SK-N-SH (cell line): Measurements from ENCODE around the gene LIX1L. TPM values are rescaled to one million over a fixed set of nuclear protein-coding genes. Genes with fewer than 3 reads are reported as not detected.

ENCODE experiments used
- CTCF ChIA-PET: fragments of 300-600, 350-600 bp; formaldehyde crosslinking; extraction: SDS; loops from one replicate; lab custom pipeline; 2021; lab: Yijun Ruan, JAX
- POLR2A ChIA-PET: fragments of 350-600 bp; sonication (Branson Sonifier 250); formaldehyde crosslinking; extraction: SDS; loops from one replicate; lab custom pipeline; 2020; ENCODE audit warnings: antibody characterized with exemption, inconsistent platforms; lab: Yijun Ruan, JAX
- DNase-seq: peaks from one replicate; pipeline ENCODE4 v3.0.0; 2012
- H2AFZ ChIP-seq: fragments of 200-600 bp; sonication (generic); 2 replicates; pipeline ENCODE4 v1.8.1; 2016; ENCODE audit warnings: antibody characterized with exemption, mild to moderate bottlenecking, low read depth
- H3F3A ChIP-seq: fragments of 200-600 bp; sonication (generic); replicated peaks from 2 replicates; pipeline ENCODE3; 2016; ENCODE audit warnings: antibody characterized with exemption, mild to moderate bottlenecking; ENCODE audit not compliant: insufficient read depth
- H3K27ac ChIP-seq, 2 experiments: fragments of 200-500 bp in 1 of 2; fragments of 200-600 bp in 1 of 2; sonication (Bioruptor generic) in 1 of 2; sonication (generic), shearing (Covaris generic) in 1 of 2; 2 replicates each; pipeline versions ENCODE4 v1.5.1 to v1.6.1; 2014 to 2016; ENCODE audit warnings: low read depth in 2 of 2, inconsistent platforms in 1 of 2, low read length in 1 of 2, mild to moderate bottlenecking in 1 of 2, mixed read lengths in 1 of 2
- H3K27me3 ChIP-seq: fragments of 200-600 bp; sonication (generic), shearing (Covaris generic); 2 replicates; pipeline ENCODE4 v1.6.1; 2016; ENCODE audit warnings: mixed run types; ENCODE audit not compliant: insufficient read depth
- H3K36me3 ChIP-seq, 2 experiments: fragments of 200-500 bp in 1 of 2; fragments of 200-600 bp in 1 of 2; sonication (Bioruptor generic) in 1 of 2; sonication (generic) in 1 of 2; replicated peaks in 1 of 2; 2 replicates each; pipeline versions ENCODE3 to v1.5.1; 2014 to 2016; ENCODE audit warnings: low read length in 1 of 2, mild to moderate bottlenecking in 1 of 2; ENCODE audit not compliant: insufficient read depth in 2 of 2, control insufficient read depth in 1 of 2
- H3K4me1 ChIP-seq, 2 experiments: fragments of 200-500 bp in 1 of 2; fragments of 200-600 bp in 1 of 2; sonication (Bioruptor generic) in 1 of 2; sonication (generic), shearing (Covaris generic) in 1 of 2; 2 replicates each; pipeline versions ENCODE4 v1.5.1 to v1.6.1; 2014 to 2016; ENCODE audit warnings: low read depth in 1 of 2, low read length in 1 of 2, mixed run types in 1 of 2; ENCODE audit not compliant: insufficient read depth in 2 of 2, control insufficient read depth in 1 of 2
- H3K4me2 ChIP-seq: fragments of 200-600 bp; sonication (generic), shearing (Covaris generic); 2 replicates; pipeline ENCODE4 v1.6.1; 2017; ENCODE audit warnings: mixed run types
- H3K4me3 ChIP-seq, 2 experiments: fragments of 200-500 bp in 1 of 2; fragments of 200-600 bp in 1 of 2; sonication (Bioruptor generic) in 1 of 2; sonication (generic), shearing (Covaris generic) in 1 of 2; 2 replicates each; pipeline versions ENCODE4 v1.5.1 to v1.8.1; 2014 to 2016; ENCODE audit warnings: low read depth in 2 of 2, inconsistent platforms in 1 of 2, low read length in 1 of 2, mild to moderate bottlenecking in 1 of 2, mixed read lengths in 1 of 2, moderate library complexity in 1 of 2
- H3K79me2 ChIP-seq: fragments of 200-600 bp; sonication (generic); 2 replicates; pipeline ENCODE4 v1.8.1; 2017; ENCODE audit warnings: mild to moderate bottlenecking; ENCODE audit not compliant: insufficient read depth
- H3K9ac ChIP-seq: fragments of 200-600 bp; sonication (generic); 2 replicates; pipeline ENCODE4 v1.6.1; 2017; ENCODE audit warnings: mixed run types
- H3K9me2 ChIP-seq: fragments of 200-600 bp; sonication (generic); 2 replicates; pipeline ENCODE4 v1.6.1; 2017; ENCODE audit warnings: mixed run types
- H3K9me3 ChIP-seq: fragments of 200-600 bp; sonication (generic); 2 replicates; pipeline ENCODE4 v1.6.1; 2017; ENCODE audit warnings: mixed run types, mild to moderate bottlenecking, moderate library complexity
- H4K20me1 ChIP-seq: fragments of 200-600 bp; sonication (generic); 2 replicates; pipeline ENCODE4 v1.6.1; 2017; ENCODE audit warnings: mild to moderate bottlenecking, mixed run types; ENCODE audit not compliant: insufficient read depth
- ELF1 ChIP-seq: IDR thresholded peaks from 2 replicates; pipeline ENCODE4 v1.4.0; 2012
- EZH2phosphoT487 ChIP-seq: fragments of 200-600 bp; sonication (generic); IDR thresholded peaks from 2 replicates; pipeline ENCODE4 v1.6.1; 2017; ENCODE audit warnings: low read depth, mixed run types, mild to moderate bottlenecking, antibody characterized with exemption, moderate library complexity, borderline replicate concordance
- FOSL2 ChIP-seq: IDR thresholded peaks from 2 replicates; pipeline ENCODE4 v1.4.0; 2012; ENCODE audit warnings: low read depth, mild to moderate bottlenecking, moderate library complexity, borderline replicate concordance
- FOXM1 ChIP-seq: IDR thresholded peaks from 2 replicates; pipeline ENCODE4 v1.4.0; 2012; ENCODE audit warnings: low read depth, mild to moderate bottlenecking
- GATA2 ChIP-seq: sonication (generic); formaldehyde crosslinking; IDR thresholded peaks from 2 replicates; pipeline ENCODE4 v1.5.0; 2020; ENCODE audit warnings: mild to moderate bottlenecking, missing genetic modification reagents
- NFIC ChIP-seq: IDR thresholded peaks from 2 replicates; pipeline ENCODE4 v1.4.0; 2012; ENCODE audit warnings: borderline replicate concordance
- POLR2AphosphoS5 ChIP-seq: IDR thresholded peaks from 2 replicates; pipeline ENCODE4 v1.6.1; 2012; ENCODE audit warnings: low read depth, low read length
- RAD21 ChIP-seq: IDR thresholded peaks from 2 replicates; pipeline ENCODE4 v1.6.1; 2012; ENCODE audit warnings: mild to moderate bottlenecking, low read length
- RFX5 ChIP-seq: IDR thresholded peaks from 2 replicates; pipeline ENCODE4 v1.6.1; 2012; ENCODE audit warnings: mild to moderate bottlenecking, improper control_type of control experiment, low read length
- RXRA ChIP-seq: IDR thresholded peaks from 2 replicates; pipeline ENCODE4 v1.4.0; 2012; ENCODE audit warnings: low read depth, mild to moderate bottlenecking, borderline replicate concordance
- SIN3A ChIP-seq: IDR thresholded peaks from 2 replicates; pipeline ENCODE4 v1.6.1; 2012; ENCODE audit warnings: low read depth, mild to moderate bottlenecking, low read length, moderate library complexity, borderline replicate concordance
- SMC3 ChIP-seq: IDR thresholded peaks from 2 replicates; pipeline ENCODE4 v1.6.1; 2012; ENCODE audit warnings: low read depth, low read length, improper control_type of control experiment
- TAF1 ChIP-seq: IDR thresholded peaks from 2 replicates; pipeline ENCODE4 v1.6.1; 2012; ENCODE audit warnings: low read depth, mild to moderate bottlenecking, low read length, moderate library complexity, borderline replicate concordance
- TCF12 ChIP-seq: IDR thresholded peaks from 2 replicates; pipeline ENCODE4 v1.4.0; 2012
- TEAD4 ChIP-seq: IDR thresholded peaks from 2 replicates; pipeline ENCODE4 v1.4.0; 2012; ENCODE audit warnings: mild to moderate bottlenecking, borderline replicate concordance; ENCODE audit not compliant: insufficient read depth
- YY1 ChIP-seq: IDR thresholded peaks from 2 replicates; pipeline ENCODE4 v1.4.0; 2012; ENCODE audit warnings: low read depth, mild to moderate bottlenecking
- WGBS: methylation state at CpG from one replicate; pipeline ENCODE4 v1.1.6; 2017; ENCODE audit warnings: low lambda C conversion rate; 5-methylcytosine and 5-hydroxymethylcytosine counted together
- polyA plus RNA-seq, 3 experiments: library from polyadenylated mRNA; depleted of rRNA; stranded (reverse); fragments of >200 nt; gene quantifications; 2 replicates each; pipeline ENCODE4 v1.2.3, GENCODE V29; 2012
- TF ChIP-seq, protein P1 (sequence below): IDR thresholded peaks from 2 replicates; pipeline ENCODE4 v1.6.1; 2012; ENCODE audit warnings: mild to moderate bottlenecking, low read depth, low read length, moderate library complexity
- TF ChIP-seq, protein P2 (sequence below): IDR thresholded peaks from 2 replicates; pipeline ENCODE4 v1.4.0; 2012; ENCODE audit warnings: low read depth, borderline replicate concordance

The LIX1L gene
- polyA plus RNA-seq, 1 of the 3 experiments (the other 2 are of a cell fraction), result 39.1 TPM

DNA sequence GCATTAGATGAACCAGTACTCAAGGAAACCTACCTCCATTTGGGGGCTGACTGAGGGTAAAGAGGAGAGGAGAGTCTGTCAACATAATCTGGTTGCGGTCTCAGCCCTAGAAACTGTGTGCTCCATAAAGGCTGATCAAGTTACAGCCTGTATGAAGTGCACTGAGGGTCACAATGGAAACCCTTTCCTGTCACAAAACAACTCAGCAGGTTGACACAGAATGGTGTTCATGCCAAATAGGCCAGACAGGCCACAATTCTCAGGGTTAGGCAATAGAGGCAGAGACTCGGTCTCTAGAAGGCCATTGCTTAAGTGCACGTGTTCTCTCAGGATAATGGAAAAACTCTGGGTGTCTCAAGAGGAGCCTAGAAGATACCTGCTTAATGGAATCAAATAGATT lies 68.1 kb downstream of the LIX1L start:
- no peaks in the 10 kb centered on the region for H3K27me3 ChIP-seq
- H3K36me3 ChIP-seq, result no peaks in the 10 kb centered on the region
- H3K79me2 ChIP-seq, result no peaks in the 10 kb centered on the region
- H3K4me1 ChIP-seq, result peaks cover 24 to 36% of the 10 kb centered on the region in 2 experiments
- no peaks in the 10 kb centered on the region for H3K9me2 ChIP-seq
- POLR2A ChIA-PET, result interaction anchor here (0.6 kb wide), 1 partner anchor 68 kb away, joined by 3 read pairs; the partner anchor contains the start of gene LIX1L
- peaks cover 21% of the 10 kb centered on the region for H3F3A ChIP-seq
- TF ChIP-seq TAF1 (no peak), NFIC (no peak), RXRA (no peak), RFX5 (no peak), GATA2 (CRISPR knock-in tag) (no peak), TCF12 (no peak), TEAD4 (no peak), FOXM1 (no peak), RAD21 (no peak), ELF1 (no peak), SMC3 (no peak), EZH2phosphoT487 (no peak), FOSL2 (no peak), YY1 (no peak), POLR2AphosphoS5 (no peak), SIN3A (no peak)
- TF ChIP-seq, protein P1, sequence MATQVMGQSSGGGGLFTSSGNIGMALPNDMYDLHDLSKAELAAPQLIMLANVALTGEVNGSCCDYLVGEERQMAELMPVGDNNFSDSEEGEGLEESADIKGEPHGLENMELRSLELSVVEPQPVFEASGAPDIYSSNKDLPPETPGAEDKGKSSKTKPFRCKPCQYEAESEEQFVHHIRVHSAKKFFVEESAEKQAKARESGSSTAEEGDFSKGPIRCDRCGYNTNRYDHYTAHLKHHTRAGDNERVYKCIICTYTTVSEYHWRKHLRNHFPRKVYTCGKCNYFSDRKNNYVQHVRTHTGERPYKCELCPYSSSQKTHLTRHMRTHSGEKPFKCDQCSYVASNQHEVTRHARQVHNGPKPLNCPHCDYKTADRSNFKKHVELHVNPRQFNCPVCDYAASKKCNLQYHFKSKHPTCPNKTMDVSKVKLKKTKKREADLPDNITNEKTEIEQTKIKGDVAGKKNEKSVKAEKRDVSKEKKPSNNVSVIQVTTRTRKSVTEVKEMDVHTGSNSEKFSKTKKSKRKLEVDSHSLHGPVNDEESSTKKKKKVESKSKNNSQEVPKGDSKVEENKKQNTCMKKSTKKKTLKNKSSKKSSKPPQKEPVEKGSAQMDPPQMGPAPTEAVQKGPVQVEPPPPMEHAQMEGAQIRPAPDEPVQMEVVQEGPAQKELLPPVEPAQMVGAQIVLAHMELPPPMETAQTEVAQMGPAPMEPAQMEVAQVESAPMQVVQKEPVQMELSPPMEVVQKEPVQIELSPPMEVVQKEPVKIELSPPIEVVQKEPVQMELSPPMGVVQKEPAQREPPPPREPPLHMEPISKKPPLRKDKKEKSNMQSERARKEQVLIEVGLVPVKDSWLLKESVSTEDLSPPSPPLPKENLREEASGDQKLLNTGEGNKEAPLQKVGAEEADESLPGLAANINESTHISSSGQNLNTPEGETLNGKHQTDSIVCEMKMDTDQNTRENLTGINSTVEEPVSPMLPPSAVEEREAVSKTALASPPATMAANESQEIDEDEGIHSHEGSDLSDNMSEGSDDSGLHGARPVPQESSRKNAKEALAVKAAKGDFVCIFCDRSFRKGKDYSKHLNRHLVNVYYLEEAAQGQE, result no peak
- TF ChIP-seq, protein P2, sequence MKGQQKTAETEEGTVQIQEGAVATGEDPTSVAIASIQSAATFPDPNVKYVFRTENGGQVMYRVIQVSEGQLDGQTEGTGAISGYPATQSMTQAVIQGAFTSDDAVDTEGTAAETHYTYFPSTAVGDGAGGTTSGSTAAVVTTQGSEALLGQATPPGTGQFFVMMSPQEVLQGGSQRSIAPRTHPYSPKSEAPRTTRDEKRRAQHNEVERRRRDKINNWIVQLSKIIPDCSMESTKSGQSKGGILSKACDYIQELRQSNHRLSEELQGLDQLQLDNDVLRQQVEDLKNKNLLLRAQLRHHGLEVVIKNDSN, result no peak
- no peak overlapping the region for H3K4me2 ChIP-seq
- WGBS, result 86% methylated on average over 3 of the region's 3 CpGs
- no peak overlapping the region for H3K9ac ChIP-seq
- DNase-seq, result no peak
- H2AFZ ChIP-seq, result no peak overlapping the region
- H3K9me3 ChIP-seq, result no peaks in the 10 kb centered on the region
- CTCF ChIA-PET, result interaction anchor here (4.0 to 11.0 kb wide), 3 partner anchors 22 to 117 kb away, joined by 29 to 281 read pairs (median 45); partner anchors contain the start of genes ITGA10, NUDT17 and PEX11B
- no peak overlapping the region; a peak in 1 of 4 replicates for H3K27ac ChIP-seq
- H3K4me3 ChIP-seq, result no peak overlapping the region
- H4K20me1 ChIP-seq, result no peaks in the 10 kb centered on the region
